Measurements from ENCODE around the gene MARCHF9. TPM values are rescaled to one million over a fixed set of nuclear protein-coding genes. Genes with fewer than 3 reads are reported as not detected.

MARCHF9 gene
- total RNA-seq, 2 experiments from 2014 or later = 20.9 to 22.5 TPM

- ChIA-PET CTCF (no interaction called here), POLR2A (interaction anchor here (1.2 kb wide), 1 partner anchor 21 kb away, joined by 3 read pairs; the partner anchor contains the start of genes EEF1AKMT3 and METTL1)
- intact Hi-C loops (cut with DNase I, micrococcal nuclease) = loop anchor here (5.0 to 10.0 kb wide), 4 partner anchors 96 to 1824 kb away; partner anchors contain the start of genes BAZ2A (in 1 of the 2), CTDSP2 (in 1 of the 2), DDIT3 (in 1 of the 2) and MBD6 (in 1 of the 2)
- peak overlapping the region; percentile 99 for H3K27ac Mint-ChIP-seq
- H3K4me3 Mint-ChIP-seq = peak overlapping the region; percentile 100
- ATAC-seq (no peak), DNase-seq (no peak)
- H3K27me3 Mint-ChIP-seq = no peaks in the 10 kb centered on the region
- peaks cover 46% of the 10 kb centered on the region for H3K36me3 Mint-ChIP-seq (ENCODE audit: low read depth)
- H3K9me3 Mint-ChIP-seq (ENCODE audit: low read depth) = no peaks in the 10 kb centered on the region
- H3K4me1 Mint-ChIP-seq = peaks cover 51% of the 10 kb centered on the region
Observed at GRCh38 chr12:57751432-57751787, 3.5 kb upstream of the MARCHF9 start.

GRCh38 chr12:57751788-57752667 lies 2.9 kb upstream of the MARCHF9 start, which contains the start of gene CDK4:
CDK4 (minus strand) TSS chr12:57752310; CDS start chr12:57751717, 593 bp downstream.
- ChIA-PET CTCF (interaction anchor here (0.6 to 0.7 kb wide), 3 partner anchors 11 to 277 kb away, joined by 3 read pairs; partner anchors contain the start of gene TSFM), POLR2A (interaction anchor here (0.7 to 1.2 kb wide), 3 partner anchors 20 to 273 kb away, joined by 3 read pairs; partner anchors contain the start of genes DTX3, EEF1AKMT3 and METTL1)
- H3K4me3 Mint-ChIP-seq = peak within 1 kb of the TSS; percentile 100
- H3K36me3 Mint-ChIP-seq (ENCODE audit: low read depth) = peaks cover 46% of the 10 kb centered on the region
- H3K27ac Mint-ChIP-seq = peak within 1 kb of the TSS; percentile 99
- peak; percentile 99 for DNase-seq
- intact Hi-C loops (cut with DNase I, micrococcal nuclease) = loop anchor here (1.0 to 10.0 kb wide), 9 partner anchors 8 to 1825 kb away; partner anchors contain the start of genes EEF1AKMT3 (in 2 of the 2), MBD6 (in 2 of the 2), METTL1 (in 2 of the 2) and BAZ2A (in 1 of the 2)
- no peaks in the 10 kb centered on the region for H3K9me3 Mint-ChIP-seq (ENCODE audit: low read depth)
- ATAC-seq = peak; percentile 77
- H3K4me1 Mint-ChIP-seq = peaks cover 56% of the 10 kb centered on the region
- no peaks in the 10 kb centered on the region for H3K27me3 Mint-ChIP-seq

GRCh38 chr12:57752668-57753000 lies 2.3 kb upstream of the MARCHF9 start:
- Mint-ChIP-seq H3K27me3 (no peaks in the 10 kb centered on the region), H3K36me3 (ENCODE audit: low read depth) (peaks cover 43% of the 10 kb centered on the region), H3K4me1 (peaks cover 57% of the 10 kb centered on the region), H3K4me3 (peak overlapping the region; percentile 100), H3K9me3 (ENCODE audit: low read depth) (no peaks in the 10 kb centered on the region), H3K27ac (peak overlapping the region; percentile 99)
- intact Hi-C loops (cut with DNase I, micrococcal nuclease) = loop anchor here (1.0 to 10.0 kb wide), 9 partner anchors 8 to 1825 kb away; partner anchors contain the start of genes EEF1AKMT3 (in 2 of the 2), MBD6 (in 2 of the 2), METTL1 (in 2 of the 2) and BAZ2A (in 1 of the 2)
- POLR2A ChIA-PET = interaction anchor here (1.2 kb wide), 1 partner anchor 20 kb away, joined by 3 read pairs; the partner anchor contains the start of genes EEF1AKMT3 and METTL1
- no peak for DNase-seq
- CTCF ChIA-PET = interaction anchor here (0.6 to 0.7 kb wide), 2 partner anchors 11 to 277 kb away, joined by 3 read pairs; no protein-coding TSS in a partner anchor
- no peak for ATAC-seq

GRCh38 chr12:57753756-57754337 lies 1.1 kb upstream of the MARCHF9 start:
- Mint-ChIP-seq H3K4me1 (peaks cover 57% of the 10 kb centered on the region), H3K4me3 (peak overlapping the region; percentile 79), H3K27me3 (no peaks in the 10 kb centered on the region), H3K27ac (peak overlapping the region; percentile 40), H3K9me3 (ENCODE audit: low read depth) (no peaks in the 10 kb centered on the region), H3K36me3 (ENCODE audit: low read depth) (peaks cover 38% of the 10 kb centered on the region)
- DNase-seq (no peak), ATAC-seq (no peak)
- intact Hi-C loops (cut with DNase I, micrococcal nuclease) = loop anchor here (2.0 to 10.0 kb wide), 6 partner anchors 59 to 1827 kb away; partner anchors contain the start of genes BAZ2A (in 1 of the 2), CTDSP2 (in 1 of the 2), DDIT3 (in 1 of the 2) and MBD6 (in 1 of the 2)
- ChIA-PET CTCF (interaction anchor here (0.7 to 1.2 kb wide), 4 partner anchors 9 to 89 kb away, joined by 3 read pairs; partner anchors contain the start of gene TSPAN31), POLR2A (no interaction called here)

- Mint-ChIP-seq H3K9me3 (ENCODE audit: low read depth) (no peaks in the 10 kb centered on the region), H3K27me3 (no peaks in the 10 kb centered on the region), H3K27ac (no peak overlapping the region), H3K4me3 (peak overlapping the region; percentile 79), H3K36me3 (ENCODE audit: low read depth) (peaks cover 31% of the 10 kb centered on the region), H3K4me1 (peaks cover 63% of the 10 kb centered on the region)
- POLR2A ChIA-PET = no interaction called here
- CTCF ChIA-PET = interaction anchor here (2.8 kb wide), 1 partner anchor 12 kb away, joined by 54 read pairs; the partner anchor contains the start of gene CYP27B1
- DNase-seq (no peak), ATAC-seq (no peak)
- intact Hi-C loops (cut with DNase I, micrococcal nuclease) = loop anchor here in 1 of 2 experiments (1.0 to 10.0 kb wide), 3 partner anchors 27 to 1120 kb away; partner anchors contain the start of genes BAZ2A, CTDSP2 and TSFM
Observed at GRCh38 chr12:57755194-57755453, 221 bp downstream of the MARCHF9 start.

GRCh38 chr12:57755454-57756372 lies 810 bp downstream of the MARCHF9 start:
- POLR2A ChIA-PET = interaction anchor here (0.6 to 1.4 kb wide), 4 partner anchors 10 to 68 kb away, joined by 4 to 10 read pairs (median 6); partner anchors contain the start of gene TSPAN31
- CTCF ChIA-PET = interaction anchor here (0.6 to 2.8 kb wide), 20 partner anchors 9 to 152 kb away, joined by 3 to 54 read pairs (median 5); partner anchors contain the start of genes CYP27B1, TSFM and TSPAN31
- ATAC-seq (no peak), DNase-seq (peak; percentile 55)
- Mint-ChIP-seq H3K4me1 (peaks cover 57% of the 10 kb centered on the region), H3K9me3 (ENCODE audit: low read depth) (no peaks in the 10 kb centered on the region), H3K27me3 (no peaks in the 10 kb centered on the region), H3K4me3 (peak overlapping the region; percentile 79), H3K36me3 (ENCODE audit: low read depth) (peaks cover 26% of the 10 kb centered on the region), H3K27ac (peak overlapping the region; percentile 40)
- intact Hi-C loops (cut with DNase I, micrococcal nuclease) = loop anchor here in 1 of 2 experiments (1.0 to 10.0 kb wide), 6 partner anchors 10 to 1121 kb away; partner anchors contain the start of genes BAZ2A, CTDSP2 and TSFM

GRCh38 chr12:57756406-57757341 lies 1.8 kb downstream of the MARCHF9 start:
- Mint-ChIP-seq H3K36me3 (ENCODE audit: low read depth) (peaks cover 24% of the 10 kb centered on the region), H3K27me3 (no peaks in the 10 kb centered on the region), H3K9me3 (ENCODE audit: low read depth) (no peaks in the 10 kb centered on the region), H3K27ac (peak overlapping the region; percentile 68), H3K4me3 (peak overlapping the region; percentile 79), H3K4me1 (peaks cover 47% of the 10 kb centered on the region)
- peak; percentile 29 for ATAC-seq
- intact Hi-C loops (cut with DNase I, micrococcal nuclease) = loop anchor here in 1 of 2 experiments (1.0 to 10.0 kb wide), 4 partner anchors 9 to 1122 kb away; partner anchors contain the start of gene BAZ2A
- POLR2A ChIA-PET = interaction anchor here (0.7 to 1.4 kb wide), 3 partner anchors 9 to 12 kb away, joined by 4 to 6 read pairs (median 5); partner anchors contain the start of gene TSPAN31
- CTCF ChIA-PET = interaction anchor here (0.6 to 2.8 kb wide), 31 partner anchors 8 to 324 kb away, joined by 3 to 54 read pairs (median 4); partner anchors contain the start of genes CTDSP2, CYP27B1, EEF1AKMT3 and METTL1
- peak; percentile 83 for DNase-seq

- ATAC-seq (no peak), DNase-seq (no peak)
- Mint-ChIP-seq H3K4me3 (no peak overlapping the region), H3K9me3 (ENCODE audit: low read depth) (no peaks in the 10 kb centered on the region), H3K27ac (no peak overlapping the region), H3K36me3 (ENCODE audit: low read depth) (peaks cover 23% of the 10 kb centered on the region), H3K4me1 (peaks cover 41% of the 10 kb centered on the region), H3K27me3 (no peaks in the 10 kb centered on the region)
- POLR2A ChIA-PET = no interaction called here
- intact Hi-C loops (cut with DNase I, micrococcal nuclease) = loop anchor here in 1 of 2 experiments (2.0 to 10.0 kb wide), 2 partner anchors 13 to 1123 kb away; partner anchors contain the start of gene BAZ2A
- CTCF ChIA-PET = interaction anchor here (1.0 to 2.8 kb wide), 4 partner anchors 10 to 325 kb away, joined by 3 to 54 read pairs (median 14); partner anchors contain the start of genes CTDSP2, CYP27B1 and TSFM
Observed at GRCh38 chr12:57757771-57758170, 2.9 kb downstream of the MARCHF9 start.

Data from activated CD4-positive, alpha-beta T cell treated with anti-CD3 and anti-CD28 coated beads for 36 hours (primary cell).